CD4-positive, alpha-beta memory T cell (primary cell): ENCODE data around the gene ARFGEF3. TPM values are rescaled to one million over a fixed set of nuclear protein-coding genes. Genes with fewer than 3 reads are reported as not detected.

Source experiments
- CTCF ChIA-PET: fragments of 350-600 bp; sonication (Branson Sonifier 250); formaldehyde crosslinking; loops from one replicate; lab custom pipeline; 2021; ENCODE audit warnings: inconsistent platforms; ENCODE audit not compliant: partially characterized antibody; lab: Charles Lee
- POLR2A ChIA-PET: fragments of 350-600 bp; sonication (Branson Sonifier 250); formaldehyde crosslinking; loops from one replicate; lab custom pipeline; 2021; ENCODE audit not compliant: partially characterized antibody; lab: Charles Lee
- DNase-seq, 5 donors: peaks; one replicate each; pipeline versions ENCODE4 v3.0.0 to v3.0.0-alpha.2; 2020 to 2022; ENCODE audit warnings: mixed read lengths in 1 of 5
- H3K27ac ChIP-seq: one replicate; pipeline ENCODE4 v1.7.0; 2013; ENCODE audit warnings: low read depth, low read length
- H3K27me3 ChIP-seq: 2 replicates; pipeline ENCODE4 v1.7.0; 2013; ENCODE audit warnings: mild to moderate bottlenecking, low read length, moderate library complexity; ENCODE audit not compliant: insufficient read depth
- H3K36me3 ChIP-seq: 2 replicates; pipeline ENCODE4 v1.7.0; 2013; ENCODE audit warnings: mild to moderate bottlenecking, low read length, moderate library complexity; ENCODE audit not compliant: insufficient read depth
- H3K4me1 ChIP-seq: 2 replicates; pipeline ENCODE4 v1.7.0; 2013; ENCODE audit warnings: mild to moderate bottlenecking, low read length, moderate library complexity; ENCODE audit not compliant: insufficient read depth
- H3K4me3 ChIP-seq, 2 donors: one replicate each; pipeline ENCODE4 v1.7.0; 2013; ENCODE audit warnings: low read length in 2 of 2, mild to moderate bottlenecking in 1 of 2
- H3K9me3 ChIP-seq, 2 donors: one replicate each; pipeline ENCODE4 v1.7.0; 2013; ENCODE audit warnings: low read length in 2 of 2, control low read depth in 1 of 2; ENCODE audit not compliant: control insufficient read depth in 1 of 2
- H3K27ac Mint-ChIP-seq, 7 donors: one replicate each; pipeline ENCODE4 v1.8.0; 2020 to 2021; ENCODE audit warnings: mixed read lengths in 7 of 7, mild to moderate bottlenecking in 6 of 7, inconsistent platforms in 3 of 7, moderate library complexity in 3 of 7
- H3K27me3 Mint-ChIP-seq, 2 donors: one replicate each; pipeline ENCODE4 v1.8.0; 2020 to 2021; ENCODE audit warnings: mixed read lengths in 2 of 2
- H3K36me3 Mint-ChIP-seq, 2 donors: one replicate each; pipeline ENCODE4 v1.8.0; 2020 to 2021; ENCODE audit warnings: mixed read lengths in 2 of 2, inconsistent platforms in 1 of 2, mild to moderate bottlenecking in 1 of 2
- H3K4me1 Mint-ChIP-seq, 4 donors: one replicate each; pipeline ENCODE4 v1.8.0; 2020 to 2021; ENCODE audit warnings: mixed read lengths in 4 of 4, mild to moderate bottlenecking in 1 of 4
- H3K4me3 Mint-ChIP-seq, 8 donors: one replicate each; pipeline ENCODE4 v1.8.0; 2020 to 2021; ENCODE audit warnings: mixed read lengths in 8 of 8, mild to moderate bottlenecking in 7 of 8, moderate library complexity in 6 of 8, inconsistent platforms in 3 of 8
- H3K9me3 Mint-ChIP-seq, 8 donors: one replicate each; pipeline ENCODE4 v1.8.0; 2020 to 2021; ENCODE audit warnings: mixed read lengths in 8 of 8, mild to moderate bottlenecking in 5 of 8, inconsistent platforms in 3 of 8, moderate library complexity in 1 of 8
- intact Hi-C: fragments of 100-400 bp; cut with micrococcal nuclease; formaldehyde crosslinking; loops from one replicate; pipeline ENCODE4 v1.15.1; 2023
- polyA plus RNA-seq, 2 donors: library from polyadenylated mRNA; unstranded; fragments of 300-500 nt; fragmentation: Illumina TruSeq; gene quantifications; one replicate each; pipeline ENCODE4 v1.2.3, GENCODE V29; 2021
- total RNA-seq, 2 experiments: library from RNA; stranded (reverse); gene quantifications; one replicate each; pipeline ENCODE4 v1.2.3, GENCODE V29; 2021

Gene ARFGEF3
- total and polyA plus RNA-seq, 4 experiments from 2014 or later, result 0.03 TPM; not detected in 3

DNA sequence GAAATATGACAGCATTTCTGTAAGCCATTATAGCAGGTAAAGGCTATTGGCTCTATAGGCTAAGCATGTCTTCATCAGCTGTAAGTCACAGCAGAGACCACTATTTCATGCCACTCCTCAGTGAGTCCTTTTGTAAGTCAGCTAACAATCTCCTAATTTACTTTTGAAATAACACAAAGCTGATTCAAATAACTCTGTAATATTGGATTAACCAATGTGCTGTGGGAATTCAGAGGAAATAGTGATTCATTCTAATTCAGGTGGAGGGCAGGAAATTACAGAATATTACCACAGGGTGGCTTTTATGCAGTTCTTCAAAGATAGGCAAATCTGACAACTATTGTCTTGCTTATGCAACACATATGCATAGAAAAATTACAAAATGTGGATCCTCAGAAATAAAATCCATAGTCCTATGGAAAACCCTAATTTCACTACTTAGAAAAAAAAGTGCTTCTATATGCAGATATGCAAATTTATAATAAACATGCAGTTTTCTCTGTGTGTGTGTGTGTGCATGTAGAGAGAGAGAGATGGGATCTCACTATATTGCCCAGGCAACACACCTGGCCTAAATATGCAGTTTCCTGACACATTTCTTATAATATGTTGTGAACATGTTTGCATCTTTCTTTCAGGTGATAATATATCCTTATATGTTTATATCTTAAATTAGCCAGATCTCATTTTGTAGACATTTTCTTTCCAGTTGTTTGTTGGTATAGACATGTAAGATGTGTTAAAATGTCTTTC is 211.1 kb downstream of the ARFGEF3 start:
- Mint-ChIP-seq H3K27me3 (peaks cover 2 to 4% of the 10 kb centered on the region in 2 donors), H3K4me3 (no peak overlapping the region), H3K27ac (no peak overlapping the region), H3K9me3 (peaks cover 0 to under 1% (median 0%) of the 10 kb centered on the region in 8 donors), H3K36me3 (no peaks in the 10 kb centered on the region), H3K4me1 (peaks cover 0 to 2% (median 0%) of the 10 kb centered on the region in 4 donors)
- no peaks in the 10 kb centered on the region for H3K4me1 ChIP-seq
- intact Hi-C loops, result loop anchor here (1.0 kb wide), 2 partner anchors 31 to 136 kb away; partner anchors contain the start of gene HEBP2
- CTCF ChIA-PET, result interaction anchor here (0.9 to 1.6 kb wide), 5 partner anchors 11 to 137 kb away, joined by 3 to 5 read pairs (median 4); partner anchors contain the start of gene HEBP2
- no peaks in the 10 kb centered on the region for H3K36me3 ChIP-seq
- no peak overlapping the region for H3K4me3 ChIP-seq
- peak in 3 of 5 donors; percentile 2 to 21 (median 5) for DNase-seq
- no peaks in the 10 kb centered on the region for H3K27me3 ChIP-seq
- H3K27ac ChIP-seq, result no peak overlapping the region
- POLR2A ChIA-PET, result interaction anchor here (2.2 kb wide), 1 partner anchor 31 kb away, joined by 8 read pairs; the partner anchor contains the start of gene HEBP2
- H3K9me3 ChIP-seq, result no peaks in the 10 kb centered on the region

DNA sequence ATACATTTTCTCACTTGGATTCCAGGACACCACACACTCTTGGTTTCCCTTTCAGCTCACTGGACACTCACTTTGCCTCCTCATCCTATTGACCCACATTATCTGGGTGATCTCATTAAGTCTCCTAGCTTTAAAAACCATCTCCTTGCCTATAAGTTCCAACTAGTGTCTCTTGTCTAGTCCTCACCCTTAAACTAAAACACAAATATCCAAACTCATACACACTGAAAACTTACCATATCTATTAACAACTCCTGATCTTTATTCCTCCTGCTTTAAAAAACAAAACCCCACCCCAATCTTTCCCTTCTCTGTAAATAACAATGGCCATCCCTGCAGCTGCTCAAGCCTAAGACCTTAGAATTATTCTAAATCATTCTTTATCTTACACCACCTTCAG is 212.5 kb downstream of the ARFGEF3 start:
- Histone ChIP-seq H3K27ac (no peak overlapping the region), H3K4me3 (no peak overlapping the region), H3K4me1 (no peaks in the 10 kb centered on the region), H3K36me3 (no peaks in the 10 kb centered on the region), H3K27me3 (no peaks in the 10 kb centered on the region), H3K9me3 (no peaks in the 10 kb centered on the region)
- CTCF ChIA-PET, result interaction anchor here (0.6 kb wide), 1 partner anchor 198 kb away, joined by 3 read pairs; no protein-coding TSS in a partner anchor
- Mint-ChIP-seq H3K27me3 (peaks cover 0 to 2% of the 10 kb centered on the region in 2 donors), H3K9me3 (no peaks in the 10 kb centered on the region), H3K36me3 (no peaks in the 10 kb centered on the region), H3K4me3 (no peak overlapping the region), H3K27ac (no peak overlapping the region), H3K4me1 (peaks cover 0 to 2% (median 0%) of the 10 kb centered on the region in 4 donors)
- POLR2A ChIA-PET, result no interaction called here
- intact Hi-C loops, result no loop called here
- no peak for DNase-seq

DNA sequence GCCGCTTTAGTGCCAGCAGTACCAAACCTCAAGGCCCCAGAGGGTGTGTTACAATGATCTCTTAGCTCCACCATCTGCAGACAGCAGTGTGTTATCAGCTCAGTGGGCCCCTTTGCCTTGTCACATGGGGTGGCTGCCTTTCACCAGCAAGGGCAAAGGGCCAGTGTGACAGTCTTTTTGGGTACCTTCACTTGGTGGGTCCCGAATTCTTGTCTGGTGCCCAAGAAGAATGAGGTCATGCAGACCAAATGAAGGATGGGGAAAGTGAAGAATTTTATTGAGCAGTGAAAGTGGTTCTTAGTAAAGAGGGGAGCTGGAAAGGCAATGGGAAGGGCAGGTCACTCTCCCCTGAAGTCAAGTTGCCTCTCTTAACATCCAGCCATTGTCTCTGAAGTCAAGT is 213.1 kb downstream of the ARFGEF3 start:
- Mint-ChIP-seq H3K4me3 (no peak overlapping the region), H3K4me1 (peaks cover 0 to 2% (median 0%) of the 10 kb centered on the region in 4 donors), H3K9me3 (no peaks in the 10 kb centered on the region), H3K27me3 (peaks cover 0 to 2% of the 10 kb centered on the region in 2 donors), H3K27ac (no peak overlapping the region), H3K36me3 (no peaks in the 10 kb centered on the region)
- no peaks in the 10 kb centered on the region for H3K9me3 ChIP-seq
- no peaks in the 10 kb centered on the region for H3K27me3 ChIP-seq
- CTCF ChIA-PET, result no interaction called here
- H3K4me1 ChIP-seq, result no peaks in the 10 kb centered on the region
- no peak overlapping the region for H3K4me3 ChIP-seq
- intact Hi-C loops, result no loop called here
- POLR2A ChIA-PET, result no interaction called here
- no peak overlapping the region for H3K27ac ChIP-seq
- no peak for DNase-seq
- no peaks in the 10 kb centered on the region for H3K36me3 ChIP-seq

DNA sequence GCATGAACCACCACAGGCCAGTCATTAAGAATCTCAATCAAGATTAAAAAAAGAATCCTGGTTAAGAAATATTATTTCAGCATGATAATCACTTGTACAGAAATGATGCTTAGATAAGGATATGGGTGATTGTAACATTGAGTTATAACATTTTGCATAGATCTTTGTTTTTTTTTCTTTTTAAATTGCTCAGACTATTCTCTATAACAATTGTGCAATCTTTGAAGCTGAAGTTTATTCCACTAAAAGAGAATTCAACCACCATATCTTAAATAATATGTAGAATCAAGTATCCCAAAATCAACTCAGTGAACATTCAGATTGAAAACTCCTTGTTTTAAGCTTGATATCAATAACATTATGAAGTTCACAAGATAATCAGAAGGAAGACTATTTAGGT is 215.3 kb downstream of the ARFGEF3 start:
- H3K4me3 Mint-ChIP-seq, result no peak overlapping the region
- H3K27me3 Mint-ChIP-seq, result no peaks in the 10 kb centered on the region
- H3K36me3 Mint-ChIP-seq, result no peaks in the 10 kb centered on the region
- POLR2A ChIA-PET, result interaction anchor here (1.1 kb wide), 1 partner anchor 27 kb away, joined by 4 read pairs; the partner anchor contains the start of gene HEBP2
- Histone ChIP-seq H3K9me3 (no peaks in the 10 kb centered on the region), H3K4me1 (no peaks in the 10 kb centered on the region), H3K4me3 (no peak overlapping the region), H3K27me3 (no peaks in the 10 kb centered on the region), H3K36me3 (no peaks in the 10 kb centered on the region), H3K27ac (no peak overlapping the region)
- intact Hi-C loops, result no loop called here
- no peak for DNase-seq
- H3K4me1 Mint-ChIP-seq, result peaks cover 0 to 2% (median 0%) of the 10 kb centered on the region in 4 donors
- H3K9me3 Mint-ChIP-seq, result no peaks in the 10 kb centered on the region
- H3K27ac Mint-ChIP-seq, result no peak overlapping the region
- CTCF ChIA-PET, result interaction anchor here (0.8 to 0.9 kb wide), 2 partner anchors 11 to 28 kb away, joined by 3 read pairs; partner anchors contain the start of gene HEBP2

DNA sequence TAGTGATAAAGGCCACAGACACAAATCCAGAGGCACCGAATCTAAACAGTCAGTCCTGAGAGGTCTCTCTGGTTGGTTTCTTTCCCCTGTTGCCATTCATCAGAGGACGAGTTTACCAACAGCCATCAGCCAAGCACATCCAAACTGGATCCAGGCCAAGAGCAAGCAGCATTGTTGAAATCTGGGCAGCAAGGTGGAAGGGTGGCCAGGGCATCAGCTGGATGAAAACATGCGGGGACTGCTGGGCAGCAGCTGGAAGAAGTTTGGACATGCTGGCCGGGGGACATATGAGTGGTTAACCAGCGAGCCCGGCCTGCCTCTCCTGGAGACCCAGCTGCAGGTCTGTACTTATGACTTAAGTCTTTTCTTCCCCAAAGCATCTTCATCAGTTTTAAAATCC is 216.1 kb downstream of the ARFGEF3 start, which contains the start of gene SMIM28:
Gene SMIM28 (plus strand): TSS at position 62 of the 400 bp plus-strand sequence. CDS start 168 bp downstream, at position 230.
- H3K27ac Mint-ChIP-seq, result no peak within 1 kb of the TSS
- H3K36me3 Mint-ChIP-seq, result no peaks in the 10 kb centered on the region
- CTCF ChIA-PET, result no interaction called here

DNA sequence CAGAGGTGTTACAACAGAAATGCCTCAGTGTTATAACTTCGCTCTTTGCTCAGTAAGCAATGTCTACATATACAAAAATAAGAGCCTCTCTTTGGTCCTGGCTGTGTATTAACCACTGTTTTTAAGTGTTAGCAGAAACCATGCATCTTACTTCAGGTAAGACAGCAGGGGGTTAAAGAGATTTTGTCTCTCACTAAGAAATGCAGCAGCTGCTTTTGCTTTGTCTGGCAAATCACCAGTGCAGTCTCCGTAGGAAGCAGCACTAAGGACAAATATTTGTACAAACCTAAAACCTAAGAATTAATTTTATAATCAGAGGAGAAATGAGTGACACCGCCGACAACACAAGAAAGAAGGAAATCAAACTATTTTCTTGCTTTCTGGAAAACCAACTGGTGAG is 216.7 kb downstream of the ARFGEF3 start:
- DNase-seq, result no peak
- H3K9me3 ChIP-seq, result no peaks in the 10 kb centered on the region
- H3K36me3 ChIP-seq, result no peaks in the 10 kb centered on the region
- Mint-ChIP-seq H3K9me3 (no peaks in the 10 kb centered on the region), H3K4me1 (no peaks in the 10 kb centered on the region), H3K27me3 (peaks cover 0 to 6% of the 10 kb centered on the region in 2 donors), H3K36me3 (no peaks in the 10 kb centered on the region), H3K27ac (no peak overlapping the region), H3K4me3 (no peak overlapping the region)
- no peaks in the 10 kb centered on the region for H3K27me3 ChIP-seq
- POLR2A ChIA-PET, result no interaction called here
- no peaks in the 10 kb centered on the region for H3K4me1 ChIP-seq
- CTCF ChIA-PET, result no interaction called here
- H3K27ac ChIP-seq, result no peak overlapping the region
- intact Hi-C loops, result no loop called here
- H3K4me3 ChIP-seq, result no peak overlapping the region

More for the DNA sequence above, 216.1 kb downstream of the ARFGEF3 start, which contains the start of gene SMIM28:
- POLR2A ChIA-PET, result interaction anchor here (1.1 kb wide), 1 partner anchor 26 kb away, joined by 4 read pairs; the partner anchor contains the start of gene HEBP2
- Histone ChIP-seq H3K27me3 (no peaks in the 10 kb centered on the region), H3K36me3 (no peaks in the 10 kb centered on the region), H3K9me3 (no peaks in the 10 kb centered on the region), H3K27ac (no peak within 1 kb of the TSS), H3K4me1 (no peaks in the 10 kb centered on the region), H3K4me3 (no peak within 1 kb of the TSS)
- peaks cover 0 to 5% of the 10 kb centered on the region in 2 donors for H3K27me3 Mint-ChIP-seq
- H3K9me3 Mint-ChIP-seq, result no peaks in the 10 kb centered on the region
- H3K4me3 Mint-ChIP-seq, result no peak within 1 kb of the TSS
- peaks cover 0 to under 1% (median 0%) of the 10 kb centered on the region in 4 donors for H3K4me1 Mint-ChIP-seq
- intact Hi-C loops, result no loop called here
- no peak for DNase-seq

DNA sequence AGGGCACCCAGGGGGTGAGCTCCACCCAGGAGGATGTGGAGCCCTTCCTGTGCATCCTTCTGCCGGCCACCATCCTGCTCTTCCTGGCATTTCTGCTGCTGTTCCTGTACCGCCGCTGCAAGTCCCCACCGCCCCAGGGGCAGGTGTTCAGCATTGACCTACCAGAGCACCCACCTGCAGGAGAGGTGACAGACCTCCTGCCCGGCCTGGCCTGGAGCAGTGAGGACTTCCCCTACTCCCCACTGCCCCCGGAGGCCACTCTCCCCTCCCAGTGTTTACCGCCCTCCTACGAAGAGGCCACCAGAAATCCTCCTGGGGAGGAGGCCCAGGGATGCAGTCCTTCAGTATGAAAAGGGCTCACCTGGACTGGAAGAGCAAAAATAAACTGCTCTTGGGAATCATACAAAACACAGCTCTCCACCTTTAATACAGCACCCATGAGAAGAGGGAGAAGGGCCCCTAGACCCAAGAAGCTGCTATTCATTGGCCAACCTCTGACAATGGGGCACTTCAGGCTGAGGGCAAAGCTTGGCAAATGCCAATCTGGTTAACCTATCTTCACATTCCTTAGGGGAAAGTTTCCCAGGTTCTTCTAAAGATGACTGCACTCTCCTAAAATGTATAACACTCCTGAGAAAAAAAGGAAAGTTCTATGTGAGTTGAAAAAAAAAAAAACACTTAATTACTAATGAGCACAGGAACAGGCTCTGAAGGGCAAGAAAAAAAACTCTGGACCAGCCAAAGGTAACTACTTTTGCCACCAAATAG is 220.9 kb downstream of the ARFGEF3 start:
- Histone ChIP-seq H3K9me3 (no peaks in the 10 kb centered on the region), H3K4me3 (no peak overlapping the region), H3K27me3 (no peaks in the 10 kb centered on the region), H3K27ac (no peak overlapping the region), H3K36me3 (no peaks in the 10 kb centered on the region), H3K4me1 (no peaks in the 10 kb centered on the region)
- no peak for DNase-seq
- H3K4me3 Mint-ChIP-seq, result no peak overlapping the region
- no peaks in the 10 kb centered on the region for H3K36me3 Mint-ChIP-seq
- POLR2A ChIA-PET, result no interaction called here
- intact Hi-C loops, result no loop called here
- no peaks in the 10 kb centered on the region for H3K4me1 Mint-ChIP-seq
- no peak overlapping the region for H3K27ac Mint-ChIP-seq
- CTCF ChIA-PET, result no interaction called here
- no peaks in the 10 kb centered on the region for H3K9me3 Mint-ChIP-seq
- H3K27me3 Mint-ChIP-seq, result peaks cover under 1 to 6% of the 10 kb centered on the region in 2 donors
